SH-SY5Y (cell line): Measurements from ENCODE around the gene FGF10.

Experiments
- GATA2 ChIP-seq: IDR thresholded peaks from 2 replicates; pipeline ENCODE4 v1.6.1; 2011; ENCODE audit warnings: mild to moderate bottlenecking, low read depth, low read length
- GATA3 ChIP-seq: IDR thresholded peaks from 2 replicates; pipeline ENCODE4 v1.6.1; 2011; ENCODE audit warnings: low read depth, mild to moderate bottlenecking, low read length, moderate library complexity

Gene FGF10

GRCh38 chr5:44321144-44321725, 68.0 kb downstream of the FGF10 start:
- no peak for TF ChIP-seq GATA3
- no peak for TF ChIP-seq GATA2

GRCh38 chr5:44320188-44320587, 69.0 kb downstream of the FGF10 start:
- no peak for TF ChIP-seq GATA2

DNA sequence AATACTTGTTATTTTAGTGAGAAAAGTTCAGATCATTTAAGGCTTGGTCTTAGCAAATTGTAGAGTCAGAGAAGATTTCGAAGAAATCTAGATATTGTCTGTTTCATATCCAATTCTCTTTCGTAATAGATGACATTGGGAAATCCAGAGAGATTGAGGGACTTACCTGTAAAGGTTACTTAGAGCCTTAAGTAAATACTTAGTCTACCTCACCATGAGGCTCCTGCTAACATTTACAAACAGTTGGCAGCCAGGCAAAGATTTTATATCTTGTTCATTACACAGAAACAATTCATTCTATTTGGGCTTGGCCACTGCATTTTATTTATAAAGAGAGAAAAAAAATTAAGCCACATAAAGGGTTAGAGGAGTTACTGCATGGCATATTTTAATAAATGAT, 70.3 kb downstream of the FGF10 start:
- TF ChIP-seq GATA2 (no peak), GATA3 (no peak)

DNA sequence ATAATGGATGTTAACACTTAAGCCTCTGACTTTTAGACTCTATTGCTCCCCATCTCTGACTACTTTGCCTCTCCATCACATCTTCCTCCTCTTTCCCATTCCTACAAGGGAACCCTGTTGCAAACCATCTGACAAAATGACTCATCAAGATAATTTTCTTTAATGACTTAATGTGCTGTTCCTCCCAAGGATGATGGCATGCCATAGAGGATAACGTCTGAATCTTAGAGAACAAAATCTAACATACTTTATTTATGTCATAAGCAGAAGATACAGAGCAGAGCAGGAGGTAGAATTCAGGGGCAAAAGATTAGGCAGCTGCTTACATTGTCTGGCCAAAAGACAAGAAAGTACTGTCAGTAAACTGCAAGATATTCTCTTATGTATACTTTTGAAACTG, 76.8 kb downstream of the FGF10 start:
- no peak for TF ChIP-seq GATA3
- no peak for TF ChIP-seq GATA2

GRCh38 chr5:44300551-44300950, 88.7 kb downstream of the FGF10 start:
- TF ChIP-seq GATA2 (no peak), GATA3 (no peak)

DNA sequence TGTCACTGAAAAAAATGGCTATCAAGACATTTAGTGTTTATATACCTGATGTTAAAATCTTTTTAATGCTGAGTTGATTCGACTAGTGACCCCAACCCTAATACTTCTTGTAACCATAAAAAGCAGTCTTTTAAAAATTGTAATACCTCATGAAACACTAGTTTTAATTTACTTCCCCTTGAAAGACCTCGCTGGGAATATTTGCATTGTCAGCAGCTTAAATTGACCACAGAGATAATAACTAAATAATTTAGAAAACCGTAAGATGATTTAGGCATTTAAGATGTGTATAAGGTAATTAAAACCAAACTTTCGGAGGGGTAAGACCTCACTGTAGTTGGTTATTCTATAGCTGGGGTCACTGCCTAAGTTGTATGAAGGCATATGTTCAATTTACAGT, 89.8 kb downstream of the FGF10 start:
- TF ChIP-seq GATA2: no peak
- TF ChIP-seq GATA3: no peak

DNA sequence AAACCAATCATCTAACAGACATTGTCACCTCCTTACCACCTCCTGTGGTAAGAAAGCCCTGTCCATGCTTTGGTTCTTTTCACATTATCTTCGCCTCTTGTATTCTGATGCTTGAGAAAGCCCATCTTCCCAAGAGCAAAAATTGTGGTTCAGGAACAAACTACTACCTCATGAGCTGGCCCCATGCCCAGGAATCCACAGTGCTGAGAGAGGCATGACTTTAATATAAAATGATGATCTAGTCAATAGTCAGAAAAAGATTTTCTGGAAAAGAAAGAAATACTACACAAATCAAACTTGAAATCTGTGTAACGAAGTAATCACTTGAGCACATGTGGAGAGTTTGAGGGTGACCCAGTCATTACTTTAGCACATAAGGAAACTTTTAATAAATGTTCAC, 94.7 kb downstream of the FGF10 start:
- no peak for TF ChIP-seq GATA2
- no peak for TF ChIP-seq GATA3

DNA sequence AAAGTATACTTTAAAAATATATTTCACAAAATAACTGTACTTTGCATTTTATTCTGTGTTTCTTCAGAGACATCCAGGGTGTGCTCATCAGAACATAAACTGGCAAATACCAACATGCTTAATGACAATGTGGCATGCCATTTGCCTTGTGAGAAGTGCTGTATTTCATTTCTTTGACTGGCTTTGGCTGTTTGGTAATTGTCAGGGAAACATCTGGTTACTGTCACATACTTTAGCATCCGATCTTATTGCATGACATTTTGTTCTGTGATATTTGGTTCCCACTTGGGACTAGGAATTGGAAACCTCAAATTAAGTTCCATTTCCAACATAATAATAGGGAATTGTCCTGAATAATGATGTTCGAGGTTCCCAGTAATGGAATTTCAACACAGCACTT, 96.5 kb downstream of the FGF10 start:
- TF ChIP-seq GATA2 (no peak), GATA3 (no peak)

GRCh38 chr5:44278469-44278868, 110.8 kb downstream of the FGF10 start:
- TF ChIP-seq GATA3 (no peak), GATA2 (no peak)

DNA sequence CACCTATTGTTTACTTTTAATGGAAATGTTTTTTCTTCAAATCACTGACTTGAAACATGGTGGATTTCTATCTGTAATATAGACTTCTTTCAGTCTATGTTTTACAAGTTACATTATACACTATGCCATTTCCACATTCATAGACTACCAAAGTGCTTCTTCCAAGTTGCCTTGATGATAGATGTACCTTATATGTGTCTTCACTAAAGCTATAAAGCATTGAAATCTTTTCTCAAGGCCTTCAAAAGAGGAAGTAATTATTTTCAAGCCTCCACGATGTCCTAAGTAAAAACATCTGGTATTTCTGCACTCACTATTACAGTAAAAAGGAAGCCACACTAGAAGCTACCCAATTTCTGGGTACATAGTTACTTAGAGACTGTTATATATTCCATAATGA, 113.3 kb downstream of the FGF10 start:
- TF ChIP-seq GATA3: no peak

GRCh38 chr5:44275329-44275728, 113.9 kb downstream of the FGF10 start:
- no peak for TF ChIP-seq GATA3
- no peak for TF ChIP-seq GATA2

- TF ChIP-seq GATA3: no peak
- TF ChIP-seq GATA2: no peak
Observed at GRCh38 chr5:44267909-44268308, 121.3 kb downstream of the FGF10 start.

DNA sequence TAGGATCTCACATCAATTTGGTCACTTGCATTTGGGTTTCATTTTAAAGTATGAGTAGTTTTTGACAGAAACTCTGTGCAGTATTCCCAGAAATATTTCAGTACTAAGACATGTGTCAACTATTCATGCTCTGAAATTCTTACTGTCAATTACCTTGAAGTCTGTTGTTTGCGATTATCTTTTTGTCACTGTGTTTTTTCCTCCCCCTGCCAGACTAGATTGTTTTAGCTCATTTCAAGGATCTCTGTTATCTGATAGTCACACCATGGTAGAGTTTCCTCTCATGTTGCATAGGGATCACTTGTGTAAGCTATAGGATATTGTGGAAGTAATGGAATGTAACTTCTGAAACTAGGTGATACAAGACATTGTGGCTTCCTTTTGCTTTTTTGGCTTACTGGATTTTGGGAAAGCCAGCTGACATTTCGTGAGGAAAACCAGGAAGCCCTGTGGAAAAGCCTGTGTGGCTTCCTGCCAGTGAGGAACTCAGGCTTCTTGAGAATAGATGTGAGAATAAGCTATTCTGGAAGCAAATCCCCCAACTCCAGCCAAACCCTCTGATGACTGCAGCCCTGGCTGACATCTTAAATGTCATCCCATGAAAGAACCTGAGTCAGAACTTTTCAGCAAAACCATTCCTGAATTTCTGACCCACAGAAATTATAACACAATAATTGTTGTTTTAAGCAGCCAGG, 122.2 kb downstream of the FGF10 start:
- TF ChIP-seq GATA3 (no peak), GATA2 (no peak)

DNA sequence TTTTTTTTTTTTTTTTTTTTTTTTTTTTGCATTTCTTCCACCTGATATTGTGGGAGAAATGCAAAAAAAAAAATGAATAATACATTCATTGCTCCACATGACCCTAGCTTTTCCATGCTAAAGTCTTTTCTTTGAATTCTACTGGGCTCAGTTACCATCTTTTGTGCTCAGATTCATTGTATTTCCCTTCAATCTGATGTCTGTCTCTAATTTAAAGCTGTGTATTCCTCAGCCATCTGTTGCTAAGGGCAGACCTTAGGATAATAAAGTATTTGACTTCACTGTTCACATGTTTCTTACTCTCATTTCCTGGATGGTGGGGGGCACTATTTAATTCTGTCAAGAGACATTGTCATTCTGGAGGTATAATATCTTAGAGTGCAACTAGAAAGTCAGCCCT, 123.5 kb downstream of the FGF10 start:
- TF ChIP-seq GATA3 (no peak), GATA2 (no peak)

DNA sequence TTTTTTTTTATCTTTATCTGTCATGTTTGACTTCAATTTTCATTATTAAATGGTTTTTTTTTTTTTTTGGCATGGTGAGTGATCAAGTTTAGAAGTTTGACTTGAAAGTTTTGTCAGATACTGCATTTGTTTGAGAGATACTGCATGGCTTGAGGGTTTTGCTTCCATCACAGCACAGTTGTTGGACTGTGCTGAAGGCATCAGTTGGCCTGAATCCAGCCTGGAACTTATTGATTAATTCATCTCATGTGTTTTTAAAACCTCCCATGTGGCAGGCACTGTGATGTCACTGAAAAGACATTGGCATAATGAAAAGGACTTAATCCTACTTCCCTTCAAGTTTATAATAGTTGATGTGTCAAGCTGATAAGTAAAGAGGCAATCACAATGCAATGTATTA, 128.4 kb downstream of the FGF10 start:
- TF ChIP-seq GATA3 (no peak), GATA2 (no peak)
